NK-92 (cell line): ENCODE data around the gene CCR9.

Source experiments
- DNase-seq: peaks from one replicate; lab custom pipeline; 2025; ENCODE audit not compliant: unreplicated experiment; lab: John Stamatoyannopoulos, UW

Gene CCR9

GRCh38 chr3:45950686-45951600 lies 64.6 kb downstream of the CCR9 start:
- no peak for DNase-seq

DNA sequence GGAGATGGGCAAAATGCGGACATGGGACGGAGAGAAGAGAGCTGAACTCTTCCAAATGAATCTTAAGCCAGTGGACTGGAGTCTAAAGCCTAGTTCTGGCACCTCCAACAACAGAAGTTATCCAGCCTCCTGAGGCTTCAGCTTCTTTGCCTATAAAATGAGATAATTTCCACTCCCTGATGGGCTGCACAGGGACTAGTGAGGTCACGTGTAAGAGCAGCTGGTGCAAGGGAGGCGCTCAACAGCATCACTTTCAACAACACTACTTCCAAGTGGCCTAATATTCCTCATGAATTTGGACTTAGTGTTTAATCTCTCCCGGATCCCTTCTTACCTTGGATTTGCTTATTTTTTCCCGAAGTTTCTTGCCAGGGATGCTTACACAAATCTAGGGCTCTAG lies 65.6 kb downstream of the CCR9 start:
- no peak for DNase-seq

GRCh38 chr3:45952456-45952855 lies 66.1 kb downstream of the CCR9 start:
- no peak for DNase-seq
